CD4-positive, alpha-beta T cell treated with Interleukin-15 for 1 hour (primary cell): Measurements from ENCODE around the gene UQCR10.
"Not testable (repeated sequence)": the region's sequence is repeated elsewhere in the genome, so short reads cannot be mapped to it uniquely, and the experiment has no call there.

Experiments used
- DNase-seq: peaks from one replicate; pipeline ENCODE4 v3.0.0-alpha.2; 2020

Gene UQCR10

DNA sequence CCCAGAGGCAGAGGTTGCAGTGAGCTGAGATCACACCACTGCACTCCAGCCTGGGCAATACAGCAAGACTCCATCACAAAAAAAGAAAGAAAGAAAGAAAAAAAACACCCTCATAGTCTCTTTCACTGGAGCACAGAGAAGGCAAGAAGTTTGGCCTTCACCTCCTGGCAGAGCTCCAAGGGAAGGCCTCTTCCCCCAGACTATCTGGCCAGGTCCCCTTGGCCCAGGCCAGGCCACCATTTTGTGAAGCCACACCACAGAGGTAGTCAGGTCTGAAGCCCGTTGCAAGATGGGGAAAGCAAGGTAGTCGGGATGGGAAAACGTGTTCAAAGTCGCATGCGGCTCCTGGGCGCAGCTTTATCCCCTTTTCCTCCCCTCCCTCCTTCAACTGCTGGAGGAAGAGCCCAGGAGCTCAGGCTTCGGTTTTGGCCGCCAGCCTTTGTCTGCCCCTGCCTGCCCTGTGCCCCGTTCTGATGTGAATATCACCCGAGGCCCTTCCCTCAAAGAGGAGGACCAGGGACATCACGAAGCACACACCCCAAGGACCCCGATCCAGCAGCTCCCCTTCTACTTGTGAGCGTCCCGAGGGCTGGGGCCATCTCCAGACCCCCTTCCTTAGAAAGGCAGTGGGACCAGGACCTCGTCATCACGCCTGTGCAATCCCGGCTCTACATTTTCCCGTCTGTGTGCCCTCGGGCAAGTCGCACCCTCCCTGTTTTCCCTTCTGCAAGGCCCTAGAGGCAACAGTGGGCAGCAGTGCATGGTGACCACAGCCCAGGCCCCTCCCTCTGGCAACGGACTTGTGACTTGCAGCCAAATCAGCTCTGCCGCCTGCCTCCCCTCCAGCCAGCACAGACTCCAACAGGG lies 29.7 kb upstream of the UQCR10 start:
- DNase-seq: no peak

DNA sequence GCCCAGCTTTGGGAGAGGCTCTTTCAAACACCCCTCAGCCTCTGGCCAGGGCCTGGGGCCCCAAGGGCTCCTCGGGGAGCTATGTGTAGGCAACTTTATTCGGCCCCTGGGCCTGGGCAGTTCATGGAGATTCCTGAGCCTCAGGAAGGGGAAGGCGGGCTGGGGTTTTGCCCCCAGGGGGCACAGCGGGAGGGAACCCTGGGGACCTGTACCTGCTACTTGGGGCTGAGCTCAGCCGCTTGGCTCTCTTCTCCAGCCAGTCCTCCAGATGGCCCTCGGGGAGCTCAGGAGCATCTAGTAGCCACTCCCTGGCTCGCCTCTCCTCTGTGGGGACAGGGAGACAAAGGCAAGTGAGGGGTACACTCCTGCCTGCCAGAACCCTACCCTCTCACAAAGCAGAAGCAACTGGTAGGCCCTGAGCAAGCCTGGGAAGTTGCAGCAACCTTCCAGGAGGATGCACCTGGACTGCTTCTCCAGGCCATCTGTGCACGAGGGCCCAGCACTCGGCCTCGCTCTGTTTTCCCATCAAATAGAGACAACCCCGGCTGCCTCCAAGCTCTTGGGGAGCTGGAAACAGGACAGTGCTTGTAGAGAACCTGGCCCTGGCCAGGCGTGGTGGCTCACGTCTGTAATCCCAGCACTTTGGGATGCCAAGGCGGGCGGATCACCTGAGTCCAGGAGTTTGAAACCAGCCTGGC lies 28.9 kb upstream of the UQCR10 start:
- no peak for DNase-seq

- no peak for DNase-seq
These were observed 27.8 kb upstream of the UQCR10 start for GRCh38 chr22:29739346-29739875.

DNA sequence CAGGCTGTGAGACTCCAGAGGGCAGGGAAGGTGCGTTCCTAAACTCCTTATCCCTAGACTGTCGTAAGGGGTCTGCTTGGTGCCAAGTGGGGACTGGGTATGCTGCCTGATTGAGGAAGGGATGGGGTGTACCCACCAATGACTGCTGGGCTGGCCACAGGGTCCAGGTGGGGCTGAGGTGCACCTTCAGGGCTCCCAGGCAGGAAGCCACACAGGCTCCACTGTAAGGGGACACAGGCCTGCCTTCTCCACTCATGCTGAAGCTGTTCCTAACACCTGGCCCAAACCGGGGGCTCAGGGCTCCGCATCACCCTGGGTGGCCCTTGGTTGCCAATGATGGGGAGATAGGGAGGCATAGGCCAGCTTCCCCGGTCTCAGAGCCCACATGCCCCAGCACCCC lies 27.0 kb upstream of the UQCR10 start:
- no peak for DNase-seq

DNA sequence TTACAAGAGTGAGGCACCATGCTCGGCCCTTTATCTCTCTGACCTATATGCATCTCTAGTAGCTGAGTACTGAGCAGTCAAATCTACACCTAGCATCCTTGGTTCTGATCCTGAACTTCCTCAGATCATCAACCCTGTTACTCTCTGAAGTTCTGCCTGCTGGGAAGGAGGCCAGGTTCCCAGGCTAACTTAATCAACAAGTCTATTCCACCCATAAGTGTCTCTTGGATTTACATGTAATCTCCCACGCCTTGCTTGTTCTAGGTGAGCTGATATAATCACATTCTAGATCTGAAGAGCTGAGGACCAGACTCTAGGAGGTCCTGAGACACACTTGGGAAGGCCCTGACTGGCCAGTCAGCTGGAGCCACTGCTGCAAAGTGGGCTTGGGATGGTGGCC lies 25.2 kb upstream of the UQCR10 start:
- no peak for DNase-seq

DNA sequence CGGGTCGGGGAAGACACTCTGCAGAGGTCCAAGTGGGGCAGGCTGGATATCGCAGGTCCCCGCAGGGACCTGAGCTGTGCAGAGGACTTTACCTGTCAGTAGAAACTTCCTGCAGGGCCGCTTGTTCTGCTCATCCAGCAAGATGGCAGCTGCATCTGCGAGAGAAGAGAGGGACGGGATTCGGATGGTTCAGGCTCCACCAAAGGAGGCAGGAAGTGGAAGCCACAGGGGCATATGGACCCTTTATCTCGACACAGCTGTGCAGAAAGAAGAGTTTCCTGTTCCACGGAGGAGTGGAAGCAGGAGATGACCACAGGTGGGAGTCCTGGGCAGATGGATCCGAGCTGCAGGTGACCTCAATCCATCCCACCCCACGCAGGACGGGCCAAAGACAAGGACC lies 24.8 kb upstream of the UQCR10 start:
- no peak for DNase-seq

DNA sequence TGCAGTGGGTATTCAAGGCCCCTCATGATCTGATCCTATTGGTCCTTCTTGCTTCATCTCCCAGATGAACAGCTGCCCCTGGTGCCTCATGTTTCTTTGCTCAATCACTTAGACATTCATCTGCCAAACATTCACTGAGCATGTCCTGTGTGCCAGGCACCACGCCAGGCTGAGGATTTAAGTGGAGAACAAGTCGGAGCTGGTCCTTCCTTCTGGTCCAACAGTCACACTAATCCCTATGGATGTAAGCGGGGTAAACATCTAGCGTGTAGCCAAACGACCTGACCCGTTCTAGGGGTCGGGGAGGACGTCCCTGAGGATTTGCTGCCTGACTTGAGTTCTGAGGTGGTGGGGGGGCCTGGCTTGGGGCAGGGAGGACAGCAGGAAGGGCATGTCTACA lies 22.3 kb upstream of the UQCR10 start:
- DNase-seq: no peak

- DNase-seq: no peak
These were observed 19.3 kb upstream of the UQCR10 start for GRCh38 chr22:29747832-29748231.

GRCh38 chr22:29748248-29748893 lies 18.8 kb upstream of the UQCR10 start:
- no peak for DNase-seq

DNA sequence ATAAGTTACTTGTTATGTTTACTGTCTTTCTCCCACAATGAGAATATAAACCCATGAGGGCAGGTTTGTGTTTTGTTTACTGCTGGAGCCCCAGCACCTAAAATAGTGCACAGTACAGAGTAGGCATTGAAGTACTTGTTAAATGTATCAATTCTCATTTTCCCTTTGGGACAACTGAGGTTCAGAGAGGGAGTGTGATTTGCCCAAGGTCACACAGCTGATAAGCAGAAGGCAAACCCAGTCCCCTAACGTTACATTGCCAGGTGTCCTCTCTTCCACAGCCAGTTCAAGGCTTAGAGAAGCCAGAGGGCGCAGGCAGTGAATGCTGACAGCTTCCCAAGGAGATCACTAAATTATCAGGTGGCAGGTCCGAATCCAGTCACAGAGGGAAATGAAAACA lies 17.1 kb upstream of the UQCR10 start:
- no peak for DNase-seq

DNA sequence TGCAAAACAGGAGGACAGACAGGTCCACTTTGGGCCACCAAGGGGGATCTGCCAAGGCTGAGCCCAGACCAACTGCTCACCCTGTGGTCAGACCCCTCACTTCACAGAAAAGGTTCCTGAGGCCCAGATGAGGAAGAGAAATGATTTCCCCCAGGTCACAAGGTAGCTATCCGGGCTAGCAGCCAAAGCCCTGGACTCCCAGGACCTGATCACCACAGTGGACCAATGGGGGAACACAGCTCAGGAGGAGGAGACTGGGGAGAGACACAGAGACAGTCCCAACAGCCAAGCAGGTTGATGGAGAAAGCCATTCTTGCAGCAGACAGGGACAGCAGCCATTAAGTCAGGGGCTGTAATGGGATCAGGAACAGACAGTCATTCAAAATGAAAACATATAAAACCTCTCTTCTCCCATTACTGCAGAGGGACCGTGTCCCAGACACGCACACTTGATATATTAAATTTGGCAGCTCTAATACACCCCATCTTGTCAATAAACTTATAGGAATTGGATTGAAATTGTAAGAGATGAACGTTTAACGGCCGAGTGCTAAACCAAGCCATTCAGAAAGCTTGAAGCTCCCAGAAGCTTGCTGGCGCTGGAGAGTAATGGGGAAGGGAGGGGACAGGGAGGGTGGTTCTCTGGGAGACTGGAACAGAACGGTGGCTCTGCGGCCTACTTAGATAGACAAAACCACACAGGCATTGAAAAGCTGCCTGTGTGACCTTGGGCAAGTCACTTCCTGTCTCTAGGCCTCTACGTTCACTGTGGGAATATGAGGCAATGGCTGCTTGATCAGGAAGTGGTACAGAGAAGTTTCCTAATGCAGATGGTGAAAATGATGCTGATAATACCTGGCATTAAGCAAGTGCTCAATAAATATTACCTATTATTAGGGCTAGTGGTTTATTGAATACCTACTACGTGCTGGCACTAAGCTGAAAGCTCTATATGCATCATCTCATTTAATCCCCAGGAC lies 16.3 kb upstream of the UQCR10 start:
- peak; percentile 44 for DNase-seq

DNA sequence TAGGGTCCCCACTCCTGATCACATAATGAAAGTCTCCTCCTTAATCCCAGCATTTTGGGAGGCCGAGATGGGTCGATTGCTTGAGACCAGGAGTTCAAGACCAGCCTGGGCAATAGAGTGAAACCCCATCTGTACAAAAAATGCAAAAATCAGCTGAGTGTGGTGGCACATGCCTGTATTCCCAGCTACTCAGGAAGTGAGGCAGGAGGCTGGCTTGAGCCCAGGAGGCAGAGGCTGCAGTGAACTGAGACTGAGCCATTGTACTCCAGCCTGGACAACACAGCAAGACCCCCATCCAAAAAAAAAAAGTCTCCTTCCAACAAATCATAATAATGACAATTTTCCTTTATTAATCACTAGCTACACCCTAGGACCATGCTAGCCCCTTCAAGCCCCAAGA lies 15.5 kb upstream of the UQCR10 start:
- DNase-seq: no peak

DNA sequence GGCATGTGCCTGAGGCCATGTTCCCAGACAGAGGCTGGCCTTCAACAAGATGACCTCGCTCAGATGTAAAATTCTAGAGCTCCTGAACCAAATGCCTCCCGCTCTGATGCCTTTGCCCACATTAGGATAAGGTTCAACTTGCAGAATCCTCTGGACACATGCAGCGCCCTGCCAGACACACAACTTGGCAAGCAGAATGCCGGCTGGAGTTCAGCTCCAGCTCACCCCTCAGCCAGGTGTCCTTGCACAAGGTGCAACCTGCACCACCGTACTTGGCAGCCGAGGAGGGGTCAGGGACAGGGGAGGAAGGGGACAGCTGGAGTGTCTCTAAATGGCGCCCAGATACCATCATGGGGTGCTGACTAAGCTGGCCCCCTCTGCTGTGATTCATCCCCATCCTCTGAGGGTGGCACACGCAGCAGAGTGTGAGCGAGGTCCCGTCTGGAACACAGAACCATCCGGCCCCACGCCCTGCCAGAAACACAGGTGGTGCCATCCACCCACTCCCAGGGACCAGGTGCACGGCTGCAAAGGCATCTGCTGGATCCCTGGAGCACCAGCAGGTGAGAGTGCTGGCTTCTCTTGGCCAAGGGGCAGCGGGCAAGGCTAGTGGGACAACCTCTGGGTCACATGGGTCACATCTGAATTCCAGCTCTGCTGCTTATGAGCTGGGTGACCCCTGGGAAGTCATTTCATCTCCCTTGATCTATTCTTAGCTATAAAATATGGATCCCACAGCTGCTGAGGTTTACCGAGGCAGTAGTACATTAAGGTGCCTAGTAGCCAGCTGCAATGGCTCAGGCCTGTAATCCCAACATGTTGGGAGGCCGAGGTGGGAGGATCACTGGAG lies 13.1 kb upstream of the UQCR10 start:
- no peak for DNase-seq

- DNase-seq: not testable (repeated sequence)
These were observed 12.3 kb upstream of the UQCR10 start for GRCh38 chr22:29754658-29755395.

GRCh38 chr22:29755889-29756288 lies 11.3 kb upstream of the UQCR10 start:
- DNase-seq: no peak

GRCh38 chr22:29756341-29756740 lies 10.8 kb upstream of the UQCR10 start:
- DNase-seq: no peak

DNA sequence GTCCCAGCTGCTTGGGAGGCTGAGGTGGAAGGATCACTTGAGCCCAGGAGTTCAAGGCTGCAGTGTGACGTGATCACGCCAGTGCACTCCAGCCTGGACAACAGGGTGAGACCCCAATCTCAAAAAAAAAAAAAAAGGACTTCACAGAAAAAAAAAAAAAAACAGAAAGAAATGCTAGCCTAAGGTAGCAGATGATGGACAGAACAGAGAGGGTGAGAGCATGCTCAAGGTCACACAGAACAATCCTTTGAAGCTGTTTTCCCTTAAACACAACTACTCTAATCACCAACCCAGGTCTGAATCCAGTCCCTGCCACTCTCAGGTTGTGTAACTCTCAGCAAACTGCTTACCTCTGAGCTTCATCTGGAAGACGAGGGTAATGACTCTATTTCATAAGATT lies 10.1 kb upstream of the UQCR10 start:
- DNase-seq: no peak

DNA sequence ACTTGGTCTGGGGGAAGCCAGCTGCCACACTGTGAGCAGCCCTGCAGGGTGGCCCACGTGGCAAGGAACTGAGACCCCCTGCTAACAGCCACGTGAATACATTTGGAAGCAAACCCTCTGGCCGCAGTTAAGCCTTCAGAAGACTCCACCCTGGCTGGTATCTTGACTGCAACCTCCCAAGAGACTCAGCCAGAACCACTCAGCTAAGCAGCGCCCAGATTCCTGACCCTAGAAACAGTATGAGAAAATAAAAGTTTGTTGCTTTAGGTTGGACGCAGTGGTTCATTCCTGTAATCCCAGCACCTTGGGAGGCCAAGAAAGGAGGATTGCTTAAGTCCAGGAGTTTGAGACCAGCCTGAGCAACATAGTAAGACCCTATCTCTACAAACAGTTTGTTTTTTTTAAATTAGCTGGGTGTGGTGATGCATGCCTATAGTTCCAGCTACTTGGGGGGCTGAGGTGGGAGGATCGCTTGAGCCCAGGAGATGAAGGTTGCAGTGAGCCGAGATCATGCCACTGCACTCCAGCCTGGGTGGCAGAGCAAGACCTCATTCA lies 9.0 kb upstream of the UQCR10 start:
- DNase-seq: no peak

- no peak for DNase-seq
These were observed 8.2 kb upstream of the UQCR10 start for GRCh38 chr22:29758959-29759358.

GRCh38 chr22:29762263-29762662 lies 4.9 kb upstream of the UQCR10 start:
- no peak for DNase-seq
